ENCODE measurements around the gene ELAVL3. TPM values are rescaled to one million over a fixed set of nuclear protein-coding genes. Genes with fewer than 3 reads are reported as not detected.
"Not testable (repeated sequence)": the region's sequence is repeated elsewhere in the genome, so short reads cannot be mapped to it uniquely, and the experiment has no call there.

The ELAVL3 gene
- total RNA-seq, 4 donors from 2014 or later, result not detected

GRCh38 chr19:11408591-11408990 is 72.3 kb downstream of the ELAVL3 start:
- no peak for TF ChIP-seq CTCF (IDR thresholded peaks at IDR 0.05)
- DNase-seq (ENCODE audit: low spot score) (no peak), ATAC-seq (ENCODE audit: low FRiP score) (no peak)

- not testable (repeated sequence) for DNase-seq (ENCODE audit: low spot score)
- peak; percentile 16 for ATAC-seq (ENCODE audit: low FRiP score)
These were observed 74.1 kb downstream of the ELAVL3 start for GRCh38 chr19:11406703-11407236.

- DNase-seq (ENCODE audit: low spot score) (no peak), ATAC-seq (ENCODE audit: low FRiP score) (peak; percentile 69)
- TF ChIP-seq CTCF (IDR thresholded peaks at IDR 0.05), result no peak
These were observed 74.8 kb downstream of the ELAVL3 start for GRCh38 chr19:11405846-11406643.

GRCh38 chr19:11404588-11405222 is 76.1 kb downstream of the ELAVL3 start:
- DNase-seq (ENCODE audit: low spot score) (no peak), ATAC-seq (ENCODE audit: low FRiP score) (no peak)
- TF ChIP-seq CTCF (IDR thresholded peaks at IDR 0.05), result no peak

GRCh38 chr19:11401808-11402543 is 78.9 kb downstream of the ELAVL3 start:
- DNase-seq (ENCODE audit: low spot score) (no peak), ATAC-seq (ENCODE audit: low FRiP score) (no peak)
- TF ChIP-seq CTCF (IDR thresholded peaks at IDR 0.05), result no peak

Small RNAs within 50 kb of the gene (small RNA-seq; reads per million reads assigned to genes)
- not detected for gene MIR7974
- not detected for gene RF00019
- not detected for gene RN7SL833P

Other genes with a start within 250 kb of the ELAVL3 start
- gene ANGPTL8, start 241.4 kb downstream of the ELAVL3 start, total RNA-seq, result 1 to 10 TPM; 1.2 to 4.7 (median 2.9) TPM
- gene DOCK6, start 218.5 kb downstream of the ELAVL3 start, total RNA-seq, result 100 to 1,000 TPM in 1 of 4 donors, 10 to 100 TPM in 3; 17.1 to 109 (median 41.4) TPM
- gene TSPAN16, start 184.9 kb downstream of the ELAVL3 start, total RNA-seq, result not detected
- gene RAB3D, start 141.4 kb downstream of the ELAVL3 start, total RNA-seq, result 10 to 100 TPM in 3 of 4 donors, 1 to 10 TPM in 1; 8.6 to 33.3 (median 16.8) TPM
- gene TMEM205, start 134.8 kb downstream of the ELAVL3 start, total RNA-seq, result 100 to 1,000 TPM; 144 to 252 (median 185) TPM
- 10 to 100 TPM; 12.0 to 22.4 (median 16.6) TPM for gene CCDC159, start 134.5 kb downstream of the ELAVL3 start, total RNA-seq
- 10 to 100 TPM in 3 of 4 donors, 1 to 10 TPM in 1; 10.0 to 30.6 (median 13.9) TPM for gene PLPPR2, start 125.6 kb downstream of the ELAVL3 start, total RNA-seq
- gene SWSAP1, start 106.4 kb downstream of the ELAVL3 start, total RNA-seq, result 1 to 10 TPM in 3 of 4 donors, under 1 TPM in 1; 0.48 to 3.8 (median 1.6) TPM
- gene EPOR, start 96.7 kb downstream of the ELAVL3 start, total RNA-seq, result 10 to 100 TPM in 1 of 4 donors, 1 to 10 TPM in 3; 3.8 to 13.7 (median 6.3) TPM
- gene RGL3, start 61.7 kb downstream of the ELAVL3 start, total RNA-seq, result 10 to 100 TPM in 1 of 4 donors, 1 to 10 TPM in 3; 5.9 to 22.9 (median 7.3) TPM
- gene ODAD3, start 45.9 kb downstream of the ELAVL3 start, total RNA-seq, result under 1 TPM in 1 of 4 donors, not detected in 3; 0.46 TPM
- 100 to 1,000 TPM in 1 of 4 donors, 10 to 100 TPM in 3; 65.6 to 101 (median 87.6) TPM for gene PRKCSH, start 45.4 kb downstream of the ELAVL3 start, total RNA-seq
- 1 to 10 TPM; 3.3 to 8.4 (median 5.3) TPM for gene ZNF653, start 24.8 kb upstream of the ELAVL3 start, total RNA-seq
- 10 to 100 TPM; 25.0 to 63.1 (median 33.2) TPM for gene ECSIT, start 48.1 kb upstream of the ELAVL3 start, total RNA-seq
- 10 to 100 TPM in 2 of 4 donors, 1 to 10 TPM in 2; 6.4 to 43.8 (median 14.5) TPM for gene CNN1, start 57.8 kb upstream of the ELAVL3 start, total RNA-seq
- gene ELOF1, start 78.2 kb upstream of the ELAVL3 start, total RNA-seq, result 10 to 100 TPM; 32.0 to 39.8 (median 33.7) TPM
- 100 to 1,000 TPM in 1 of 4 donors, 10 to 100 TPM in 3; 24.4 to 133 (median 36.1) TPM for gene ACP5, start 96.6 kb upstream of the ELAVL3 start, total RNA-seq
- gene ZNF627, start 116.4 kb upstream of the ELAVL3 start, total RNA-seq, result 10 to 100 TPM in 1 of 4 donors, 1 to 10 TPM in 3; 5.4 to 12.1 (median 6.2) TPM

Data from omental fat pad (tissue), 4 donors.